Measurements from ENCODE around the gene SLC29A3. TPM values are rescaled to one million over a fixed set of nuclear protein-coding genes. Genes with fewer than 3 reads are reported as not detected.
A peak's percentile ranks its signal among the peaks of the same experiment; 100 is the strongest.

SLC29A3 gene
- total and polyA plus RNA-seq, 8 donors = 7.6 to 13.4 (median 8.1) TPM

DNA sequence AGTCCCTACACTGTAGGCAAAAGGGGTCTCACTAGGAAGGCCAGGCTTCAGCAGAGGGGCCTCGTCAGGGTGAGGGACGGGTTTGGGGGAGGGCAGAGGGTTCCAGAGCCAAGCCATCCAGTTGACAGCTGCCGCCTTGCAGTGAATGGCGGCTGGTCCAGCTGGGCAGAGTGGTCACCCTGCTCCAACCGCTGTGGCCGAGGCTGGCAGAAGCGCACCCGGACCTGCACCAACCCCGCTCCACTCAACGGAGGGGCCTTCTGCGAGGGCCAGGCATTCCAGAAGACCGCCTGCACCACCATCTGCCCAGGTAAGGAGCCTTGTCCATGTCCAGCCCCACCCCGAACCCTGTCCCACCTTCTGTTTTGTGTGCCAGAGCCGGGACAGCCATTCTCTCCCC, 31.6 kb upstream of the SLC29A3 start:
- Histone ChIP-seq H3K27me3 (no peaks in the 10 kb centered on the region), H3K36me3 (peaks cover 0 to 26% of the 10 kb centered on the region in 2 donors), H3K4me3 (no peak overlapping the region), H3K9me3 (no peaks in the 10 kb centered on the region), H3K27ac (no peak overlapping the region), H3K4me1 (no peaks in the 10 kb centered on the region)
- DNase-seq = peak in 1 of 4 donors; percentile 67
- ATAC-seq = no peak
- no peak for TF ChIP-seq CTCF (IDR thresholded peaks at IDR 0.05)
- intact Hi-C loops (cut with DNase I) = loop anchor here in 1 of 2 donors (10.0 kb wide), 1 partner anchor 363 kb away; no protein-coding TSS in a partner anchor

GRCh38 chr10:71288461-71288860, 30.6 kb upstream of the SLC29A3 start:
- no peak for DNase-seq
- H3K36me3 ChIP-seq = peaks cover 0 to 28% of the 10 kb centered on the region in 2 donors

GRCh38 chr10:71289421-71290130, 29.5 kb upstream of the SLC29A3 start:
- intact Hi-C loops (cut with DNase I) = loop anchor here in 1 of 2 donors (10.0 kb wide), 1 partner anchor 365 kb away; no protein-coding TSS in a partner anchor
- H3K27ac ChIP-seq = no peak overlapping the region

More at GRCh38 chr10:71288461-71288860, 30.6 kb upstream of the SLC29A3 start:
- intact Hi-C loops (cut with DNase I) = loop anchor here in 1 of 2 donors (10.0 kb wide), 1 partner anchor 364 kb away; no protein-coding TSS in a partner anchor
- H3K27me3 ChIP-seq = no peaks in the 10 kb centered on the region
- peaks cover 0 to 4% of the 10 kb centered on the region in 2 donors for H3K4me1 ChIP-seq
- no peak for TF ChIP-seq CTCF (IDR thresholded peaks at IDR 0.05)
- H3K27ac ChIP-seq = no peak overlapping the region
- no peaks in the 10 kb centered on the region for H3K9me3 ChIP-seq
- no peak overlapping the region for H3K4me3 ChIP-seq
- ATAC-seq = no peak

GRCh38 chr10:71290331-71290730, 28.7 kb upstream of the SLC29A3 start:
- no peaks in the 10 kb centered on the region for H3K27me3 ChIP-seq
- no peak overlapping the region for H3K27ac ChIP-seq
- peaks cover 0 to 9% of the 10 kb centered on the region in 2 donors for H3K4me1 ChIP-seq
- H3K4me3 ChIP-seq = no peak overlapping the region
- no peaks in the 10 kb centered on the region for H3K9me3 ChIP-seq
- ATAC-seq (no peak), DNase-seq (no peak)
- intact Hi-C loops (cut with DNase I) = no loop called here
- no peak for TF ChIP-seq CTCF (IDR thresholded peaks at IDR 0.05)
- H3K36me3 ChIP-seq = peaks cover 0 to 35% of the 10 kb centered on the region in 2 donors

More at GRCh38 chr10:71289421-71290130, 29.5 kb upstream of the SLC29A3 start:
- Histone ChIP-seq H3K4me1 (peaks cover 0 to 9% of the 10 kb centered on the region in 2 donors), H3K27me3 (no peaks in the 10 kb centered on the region), H3K4me3 (no peak overlapping the region), H3K9me3 (no peaks in the 10 kb centered on the region), H3K36me3 (peaks cover 0 to 34% of the 10 kb centered on the region in 2 donors)
- no peak for TF ChIP-seq CTCF (IDR thresholded peaks at IDR 0.05)
- no peak for DNase-seq
- no peak for ATAC-seq

DNA sequence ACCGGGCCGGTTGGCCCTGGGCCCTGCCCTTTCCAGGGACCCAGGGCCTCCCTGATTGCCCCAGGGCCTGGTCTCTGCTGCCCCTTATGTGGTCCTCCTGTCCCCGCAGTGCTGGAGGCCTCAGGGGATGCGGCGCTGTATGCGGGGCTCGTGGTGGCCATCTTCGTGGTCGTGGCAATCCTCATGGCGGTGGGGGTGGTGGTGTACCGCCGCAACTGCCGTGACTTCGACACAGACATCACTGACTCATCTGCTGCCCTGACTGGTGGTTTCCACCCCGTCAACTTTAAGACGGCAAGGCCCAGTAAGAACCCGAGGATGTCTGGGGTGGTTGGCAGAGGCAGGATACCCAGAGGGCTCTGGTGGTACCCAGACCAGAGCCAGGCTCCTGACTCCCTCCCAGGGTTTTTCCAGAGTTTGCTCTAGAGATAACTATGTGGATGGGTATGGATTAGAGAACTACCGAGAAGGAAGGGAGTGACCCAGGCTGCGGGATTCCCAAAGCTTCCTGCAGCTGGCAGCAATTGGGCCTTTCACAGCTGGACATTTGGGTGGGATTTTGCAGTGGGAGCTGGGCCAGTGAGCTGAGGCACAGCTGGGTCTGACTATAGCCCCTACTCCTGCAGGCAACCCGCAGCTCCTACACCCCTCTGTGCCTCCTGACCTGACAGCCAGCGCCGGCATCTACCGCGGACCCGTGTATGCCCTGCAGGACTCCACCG, 28.1 kb upstream of the SLC29A3 start:
- no peak overlapping the region for H3K27ac ChIP-seq
- H3K27me3 ChIP-seq = no peaks in the 10 kb centered on the region
- DNase-seq (peak in 1 of 4 donors; percentile 45), ATAC-seq (no peak)
- peaks cover 0 to 36% of the 10 kb centered on the region in 2 donors for H3K36me3 ChIP-seq
- no peak overlapping the region for H3K4me3 ChIP-seq
- intact Hi-C loops (cut with DNase I) = no loop called here
- peaks cover 0 to 9% of the 10 kb centered on the region in 2 donors for H3K4me1 ChIP-seq
- no peaks in the 10 kb centered on the region for H3K9me3 ChIP-seq
- no peak for TF ChIP-seq CTCF (IDR thresholded peaks at IDR 0.05)
